WTC11 (cell line): ENCODE results near the gene CIT.

ENCODE experiments used
- ATF3 ChIP-seq: sonication (generic); formaldehyde crosslinking; conservative IDR thresholded peaks from 2 replicates; pipeline ENCODE4 v1.8.1; 2022; ENCODE audit warnings: mild to moderate bottlenecking, missing genetic modification reagents
- CTCF ChIP-seq: fragments of 200-600 bp; IDR thresholded peaks from 2 replicates; pipeline ENCODE4 v1.8.0; 2022; ENCODE audit warnings: antibody characterized with exemption
- MAX ChIP-seq: sonication (generic); formaldehyde crosslinking; IDR thresholded peaks from 2 replicates; pipeline ENCODE4 v1.8.0; 2022; ENCODE audit warnings: mild to moderate bottlenecking, missing genetic modification reagents
- STAT6 ChIP-seq: sonication (generic); formaldehyde crosslinking; conservative IDR thresholded peaks from 2 replicates; pipeline ENCODE4 v1.8.1; 2023; ENCODE audit warnings: mild to moderate bottlenecking, low read depth, missing genetic modification reagents, moderate library complexity
- USF2 ChIP-seq: sonication (generic); formaldehyde crosslinking; IDR thresholded peaks from 2 replicates; pipeline ENCODE4 v1.8.1; 2023; ENCODE audit warnings: mild to moderate bottlenecking, missing genetic modification reagents, moderate library complexity

- TF ChIP-seq CTCF (no peak), USF2 (no peak), MAX (no peak), STAT6 (no peak), ATF3 (CRISPR knock-in tag) (no peak)
Observed at GRCh38 chr12:119911182-119911581, 34.1 kb upstream of the CIT start.
